MCF 10A (cell line): ENCODE data around the gene PTCD2. TPM values are rescaled to one million over a fixed set of nuclear protein-coding genes. Genes with fewer than 3 reads are reported as not detected.

ENCODE experiments used
- BruUV-seq: library from RNA; stranded (reverse); fragments of 400-500 nt; replicated peaks from 2 replicates; lab custom pipeline; 2021; lab: Mats Ljungman, UMichigan
- CTCF ChIA-PET: fragments of 300-600 bp; sonication (Branson Sonifier 250); formaldehyde crosslinking; extraction: SDS; loops from one replicate; lab custom pipeline; 2021; ENCODE audit warnings: antibody characterized with exemption, inconsistent platforms; lab: Yijun Ruan, JAX
- POLR2A ChIA-PET: fragments of 300-600, 350-650 bp; sonication (Branson Sonifier 250); formaldehyde crosslinking; extraction: SDS; loops from one replicate; lab custom pipeline; 2020; ENCODE audit warnings: antibody characterized with exemption, inconsistent platforms; lab: Yijun Ruan, JAX
- DNase-seq: peaks from one replicate; pipeline ENCODE4 v3.0.0-alpha.2; 2018; ENCODE audit not compliant: unreplicated experiment
- H3K27ac Mint-ChIP-seq: one replicate; pipeline ENCODE4 v1.8.0; 2022; ENCODE audit warnings: mild to moderate bottlenecking, low read depth, mixed read lengths; ENCODE audit not compliant: unreplicated experiment
- H3K27me3 Mint-ChIP-seq: one replicate; pipeline ENCODE4 v1.8.0; 2022; ENCODE audit warnings: mixed read lengths; ENCODE audit not compliant: insufficient read depth, unreplicated experiment
- H3K36me3 Mint-ChIP-seq: one replicate; pipeline ENCODE4 v1.8.0; 2022; ENCODE audit warnings: mild to moderate bottlenecking, moderate library complexity, mixed read lengths; ENCODE audit not compliant: insufficient read depth, unreplicated experiment
- H3K4me1 Mint-ChIP-seq: one replicate; pipeline ENCODE4 v1.8.0; 2022; ENCODE audit warnings: mixed read lengths; ENCODE audit not compliant: insufficient read depth, unreplicated experiment
- H3K4me3 Mint-ChIP-seq: one replicate; pipeline ENCODE4 v1.8.0; 2022; ENCODE audit warnings: mild to moderate bottlenecking, moderate library complexity, mixed read lengths; ENCODE audit not compliant: unreplicated experiment
- H3K9me3 Mint-ChIP-seq: one replicate; pipeline ENCODE4 v1.8.0; 2022; ENCODE audit warnings: mixed read lengths; ENCODE audit not compliant: unreplicated experiment
- intact Hi-C: fragments of 100-400 bp; cut with micrococcal nuclease; formaldehyde crosslinking; loops from 2 replicates; pipeline ENCODE4 v1.14.1; 2022
- total RNA-seq: library from RNA; stranded (reverse); gene quantifications from 2 replicates; pipeline ENCODE4 v1.2.3, GENCODE V29; 2022
- TF ChIP-seq, protein P1 (sequence below): fragments of 200-600 bp; IDR thresholded peaks from one replicate; pipeline ENCODE4 v1.8.0; 2022; ENCODE audit warnings: antibody characterized with exemption, mild to moderate bottlenecking; ENCODE audit not compliant: unreplicated experiment

Gene PTCD2
- total RNA-seq, 1 experiment from 2014 or later: 20.3 TPM

DNA sequence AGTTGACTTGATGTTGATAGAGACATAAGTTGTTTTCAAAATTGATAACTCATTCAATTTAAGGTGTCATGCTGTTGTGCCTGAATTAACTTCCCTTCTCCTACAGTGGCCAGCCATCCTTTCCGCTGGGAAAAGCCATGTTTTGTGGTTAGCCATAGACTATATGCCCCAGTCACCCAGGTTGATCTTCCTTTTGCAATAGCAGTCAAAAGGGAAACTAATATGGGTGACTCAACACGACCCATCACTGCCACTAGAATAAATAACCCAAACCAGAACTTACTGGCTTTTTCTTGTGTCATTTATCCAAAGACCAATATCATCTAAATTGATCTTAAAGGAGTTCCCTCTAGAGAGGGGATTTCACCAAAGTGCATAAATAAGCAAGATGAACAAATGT, 87.4 kb downstream of the PTCD2 start:
- Mint-ChIP-seq H3K4me3 (no peak overlapping the region), H3K9me3 (no peaks in the 10 kb centered on the region), H3K27me3 (no peaks in the 10 kb centered on the region), H3K36me3 (no peaks in the 10 kb centered on the region), H3K27ac (peak overlapping the region; percentile 16), H3K4me1 (peaks cover 11% of the 10 kb centered on the region)
- DNase-seq: peak; percentile 23
- intact Hi-C loops: no loop called here
- BruUV-seq: no TSS peak
- TF ChIP-seq, protein P1, sequence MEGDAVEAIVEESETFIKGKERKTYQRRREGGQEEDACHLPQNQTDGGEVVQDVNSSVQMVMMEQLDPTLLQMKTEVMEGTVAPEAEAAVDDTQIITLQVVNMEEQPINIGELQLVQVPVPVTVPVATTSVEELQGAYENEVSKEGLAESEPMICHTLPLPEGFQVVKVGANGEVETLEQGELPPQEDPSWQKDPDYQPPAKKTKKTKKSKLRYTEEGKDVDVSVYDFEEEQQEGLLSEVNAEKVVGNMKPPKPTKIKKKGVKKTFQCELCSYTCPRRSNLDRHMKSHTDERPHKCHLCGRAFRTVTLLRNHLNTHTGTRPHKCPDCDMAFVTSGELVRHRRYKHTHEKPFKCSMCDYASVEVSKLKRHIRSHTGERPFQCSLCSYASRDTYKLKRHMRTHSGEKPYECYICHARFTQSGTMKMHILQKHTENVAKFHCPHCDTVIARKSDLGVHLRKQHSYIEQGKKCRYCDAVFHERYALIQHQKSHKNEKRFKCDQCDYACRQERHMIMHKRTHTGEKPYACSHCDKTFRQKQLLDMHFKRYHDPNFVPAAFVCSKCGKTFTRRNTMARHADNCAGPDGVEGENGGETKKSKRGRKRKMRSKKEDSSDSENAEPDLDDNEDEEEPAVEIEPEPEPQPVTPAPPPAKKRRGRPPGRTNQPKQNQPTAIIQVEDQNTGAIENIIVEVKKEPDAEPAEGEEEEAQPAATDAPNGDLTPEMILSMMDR: no peak
- ChIA-PET POLR2A (interaction anchor here (0.5 to 1.5 kb wide), 6 partner anchors 12 to 158 kb away, joined by 3 to 4 read pairs (median 3); no protein-coding TSS in a partner anchor), CTCF (interaction anchor here (1.0 to 1.1 kb wide), 2 partner anchors 28 to 41 kb away, joined by 3 to 4 read pairs; no protein-coding TSS in a partner anchor)

- TF ChIP-seq, protein P1: no peak
- no peak for DNase-seq
- ChIA-PET CTCF (no interaction called here), POLR2A (interaction anchor here (0.7 to 2.3 kb wide), 6 partner anchors 20 to 409 kb away, joined by 3 to 8 read pairs (median 4); no protein-coding TSS in a partner anchor)
- BruUV-seq: no TSS peak
- Mint-ChIP-seq H3K27ac (peak overlapping the region; percentile 16), H3K9me3 (no peaks in the 10 kb centered on the region), H3K4me1 (peaks cover 11% of the 10 kb centered on the region), H3K4me3 (no peak overlapping the region), H3K27me3 (no peaks in the 10 kb centered on the region), H3K36me3 (no peaks in the 10 kb centered on the region)
- intact Hi-C loops: no loop called here
Measured at GRCh38 chr5:72408127-72408526, 88.0 kb downstream of the PTCD2 start.

- TF ChIP-seq, protein P1: no peak
- no peaks in the 10 kb centered on the region for H3K27me3 Mint-ChIP-seq
- no peaks in the 10 kb centered on the region for H3K36me3 Mint-ChIP-seq
- peaks cover 11% of the 10 kb centered on the region for H3K4me1 Mint-ChIP-seq
- H3K9me3 Mint-ChIP-seq: no peaks in the 10 kb centered on the region
- H3K4me3 Mint-ChIP-seq: no peak overlapping the region
- intact Hi-C loops: no loop called here
- H3K27ac Mint-ChIP-seq: peak overlapping the region; percentile 16
- BruUV-seq: no TSS peak
- CTCF ChIA-PET: no interaction called here
- DNase-seq: peak; percentile 43
- POLR2A ChIA-PET: interaction anchor here (0.7 to 2.3 kb wide), 7 partner anchors 20 to 409 kb away, joined by 3 to 8 read pairs (median 3); no protein-coding TSS in a partner anchor
Measured at GRCh38 chr5:72408603-72409002, 88.4 kb downstream of the PTCD2 start.

DNA sequence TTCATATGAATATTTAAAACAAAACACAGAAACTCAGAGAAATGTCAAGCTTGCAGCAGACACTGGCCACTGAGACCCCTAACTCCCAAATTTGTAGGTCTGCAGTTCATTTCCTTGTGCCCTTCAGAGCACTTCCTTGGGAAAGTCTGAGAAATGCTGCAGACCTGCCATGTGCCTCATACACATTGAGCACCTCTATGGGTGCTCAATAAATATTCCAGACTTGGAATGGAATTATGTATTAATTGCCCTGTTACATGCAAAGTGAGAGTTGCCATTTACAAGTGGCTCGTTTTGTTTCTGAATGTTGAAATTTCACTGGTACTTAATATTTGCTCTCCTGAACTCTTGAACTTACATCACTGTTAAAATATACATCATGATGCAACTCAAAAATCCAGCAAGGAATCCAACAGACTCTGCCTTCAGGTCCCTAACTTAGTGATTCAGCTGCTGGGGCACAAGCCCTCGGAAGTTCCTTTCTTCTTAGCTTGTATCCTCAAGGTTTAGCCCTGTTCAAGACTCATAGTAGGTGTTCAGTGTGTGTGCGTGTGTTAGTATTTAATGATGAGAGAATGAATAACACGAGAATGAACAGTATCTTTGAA, 90.6 kb downstream of the PTCD2 start:
- BruUV-seq: no TSS peak

More for the DNA sequence above, 90.6 kb downstream of the PTCD2 start:
- peak; percentile 38 for DNase-seq
- TF ChIP-seq, protein P1: no peak
- Mint-ChIP-seq H3K27me3 (no peaks in the 10 kb centered on the region), H3K4me3 (no peak overlapping the region), H3K27ac (no peak overlapping the region), H3K9me3 (no peaks in the 10 kb centered on the region), H3K4me1 (peaks cover 11% of the 10 kb centered on the region), H3K36me3 (no peaks in the 10 kb centered on the region)
- intact Hi-C loops: no loop called here
- POLR2A ChIA-PET: interaction anchor here (0.9 to 1.0 kb wide), 2 partner anchors 24 to 57 kb away, joined by 4 to 5 read pairs; no protein-coding TSS in a partner anchor
- CTCF ChIA-PET: no interaction called here
